ENCODE data around the gene KAT7.
"Not testable (repeated sequence)": the region's sequence is repeated elsewhere in the genome, so short reads cannot be mapped to it uniquely, and the experiment has no call there.

Gene KAT7

GRCh38 chr17:49788478-49789242 lies at the start of gene KAT7:
Gene KAT7 (plus strand): TSS chr17:49788681. CDS start chr17:49788835, 154 bp downstream.
- DNase-seq = peak; percentile 98

DNA sequence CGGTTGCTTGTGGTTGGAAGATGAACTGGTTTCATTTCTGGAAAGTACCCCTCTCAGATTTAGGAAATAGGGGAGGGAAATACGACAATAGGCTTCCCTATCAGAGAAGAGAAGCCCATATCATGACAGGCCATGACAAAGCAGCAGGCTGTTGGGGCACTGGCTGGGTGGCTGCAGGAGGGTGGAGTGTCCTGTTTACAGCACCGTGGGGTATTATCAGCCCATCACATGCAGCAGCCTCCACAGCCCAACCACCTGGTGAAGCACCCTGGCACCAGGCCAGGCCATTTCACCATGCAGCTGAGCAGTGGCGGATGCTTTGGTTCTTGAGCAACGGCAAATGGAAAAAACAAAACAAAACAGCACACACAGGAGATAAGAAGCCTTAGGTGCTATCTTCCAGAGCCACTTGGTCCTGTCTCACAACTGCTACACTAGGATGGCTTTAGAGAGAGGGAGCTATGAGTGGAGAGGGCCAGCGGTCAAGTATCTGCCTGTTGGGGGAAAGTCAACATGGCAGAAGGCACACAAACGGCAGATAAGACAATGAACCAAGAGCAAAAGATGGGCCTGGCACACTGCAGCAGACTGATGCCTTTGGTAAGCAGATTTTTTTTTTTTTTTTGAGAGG lies 48.7 kb upstream of the KAT7 start:
- no peak for DNase-seq

DNA sequence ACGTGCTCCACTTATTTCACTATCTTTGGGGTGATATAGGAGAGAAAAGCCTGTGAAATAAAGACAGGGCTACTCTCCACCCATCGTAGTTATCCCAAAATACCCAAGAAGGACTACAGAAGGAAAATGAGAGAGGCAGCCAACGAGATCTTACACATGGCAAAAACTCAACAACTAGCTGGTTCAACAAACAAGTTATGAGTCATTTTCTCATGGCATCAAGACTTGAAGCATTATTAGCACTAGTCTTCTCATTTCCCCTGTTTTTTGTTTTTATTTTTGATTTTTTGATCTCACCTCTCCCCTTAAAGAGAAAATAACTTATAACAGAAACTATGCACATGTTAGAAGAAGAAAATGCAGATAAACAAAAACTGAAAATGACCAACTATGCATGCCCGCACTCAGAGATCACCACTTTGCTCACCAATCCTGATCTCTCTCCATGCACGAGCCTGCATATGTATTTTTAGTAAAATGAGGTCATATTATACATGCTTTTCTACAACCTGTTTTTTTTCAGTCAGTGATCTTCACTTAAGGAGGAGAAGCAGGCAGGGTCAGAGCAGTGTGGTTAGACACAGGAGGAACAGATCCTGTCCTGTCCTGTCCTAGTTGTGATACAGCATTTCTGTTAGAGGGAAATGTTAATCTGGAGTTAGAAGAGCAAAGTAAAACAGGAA lies 47.3 kb upstream of the KAT7 start:
- no peak for DNase-seq

DNA sequence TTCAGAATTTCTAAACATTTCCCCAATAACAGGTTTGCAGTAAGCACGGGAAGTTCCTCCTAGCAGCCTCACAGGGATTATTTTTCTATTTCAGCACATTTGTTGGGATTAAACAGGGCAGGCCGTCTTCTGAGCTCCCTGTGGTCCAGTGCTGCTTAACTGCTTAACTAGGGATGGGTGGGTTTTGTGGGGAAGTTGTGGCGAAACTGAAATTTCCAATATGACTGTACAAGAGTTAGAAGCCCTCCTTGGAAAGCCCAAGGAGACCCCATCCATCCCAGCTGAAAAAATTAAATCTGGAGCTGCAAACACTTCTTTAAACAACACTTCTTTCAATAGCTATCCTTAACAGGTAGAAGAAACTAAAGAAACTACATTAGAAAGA lies 46.8 kb upstream of the KAT7 start:
- no peak for DNase-seq

DNA sequence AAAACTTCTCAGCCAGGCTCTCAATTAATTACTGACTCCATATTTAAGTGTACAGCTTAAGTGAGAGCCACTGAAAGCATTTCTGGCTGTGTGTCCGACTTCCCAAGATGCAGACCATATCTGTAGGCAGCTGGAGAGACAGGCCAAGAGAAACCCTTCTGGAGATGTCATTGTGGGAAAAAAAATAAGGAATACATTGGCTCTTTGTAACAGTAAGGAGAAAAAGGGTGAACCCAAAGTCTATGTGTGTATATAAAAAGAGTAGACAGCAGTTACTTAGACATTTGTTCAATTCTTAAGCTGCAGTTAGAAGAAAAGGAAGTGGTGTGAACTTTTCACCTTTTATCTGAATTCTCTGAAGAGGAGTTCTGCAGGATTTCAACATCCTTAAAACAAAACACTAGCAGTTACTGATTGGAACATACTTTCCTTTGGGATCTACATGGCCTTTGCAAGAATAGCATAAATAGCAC lies 46.3 kb upstream of the KAT7 start:
- no peak for DNase-seq

DNA sequence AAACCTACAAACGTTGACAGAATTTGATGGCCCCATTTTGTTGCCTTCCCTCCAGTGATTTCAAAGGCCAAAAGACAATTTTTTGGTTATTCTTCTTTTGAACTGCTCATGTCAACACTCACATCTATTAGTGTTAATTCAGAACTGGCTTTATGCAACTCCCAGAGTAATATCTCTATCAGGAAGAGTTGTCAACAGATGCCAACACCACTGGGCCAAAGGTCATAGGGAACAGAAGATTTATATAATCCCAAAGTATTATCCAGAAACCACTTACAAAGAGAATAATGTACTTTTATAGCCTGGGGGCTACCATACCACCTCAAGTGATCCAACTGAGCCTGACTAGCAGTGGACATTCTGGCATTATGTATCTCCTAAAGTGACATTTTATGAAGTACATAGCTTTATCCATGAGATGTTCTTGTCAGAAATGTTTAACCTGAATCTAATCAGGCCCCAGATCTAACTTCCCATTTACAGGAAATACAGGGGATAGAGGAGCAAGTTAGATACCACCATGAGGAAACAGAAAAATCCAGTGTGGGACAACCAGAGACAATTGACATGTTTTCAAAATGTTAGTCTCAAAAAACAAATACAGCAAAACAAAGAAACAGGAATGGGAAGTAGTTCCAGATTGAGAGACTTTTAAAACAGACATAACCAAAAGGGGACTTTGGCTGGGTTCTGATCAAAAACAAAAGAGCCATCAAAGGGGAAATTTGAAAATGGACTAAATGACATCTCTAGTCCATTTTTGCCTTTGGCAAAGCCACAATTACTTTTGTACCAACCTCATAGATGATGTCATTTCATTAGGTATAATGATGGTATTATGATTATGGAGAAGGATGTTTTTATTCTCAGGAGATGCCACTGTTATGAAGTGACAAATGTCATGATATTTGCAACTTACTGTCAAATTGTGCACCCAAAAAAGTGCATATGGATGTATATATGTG lies 43.0 kb upstream of the KAT7 start:
- DNase-seq = no peak

DNA sequence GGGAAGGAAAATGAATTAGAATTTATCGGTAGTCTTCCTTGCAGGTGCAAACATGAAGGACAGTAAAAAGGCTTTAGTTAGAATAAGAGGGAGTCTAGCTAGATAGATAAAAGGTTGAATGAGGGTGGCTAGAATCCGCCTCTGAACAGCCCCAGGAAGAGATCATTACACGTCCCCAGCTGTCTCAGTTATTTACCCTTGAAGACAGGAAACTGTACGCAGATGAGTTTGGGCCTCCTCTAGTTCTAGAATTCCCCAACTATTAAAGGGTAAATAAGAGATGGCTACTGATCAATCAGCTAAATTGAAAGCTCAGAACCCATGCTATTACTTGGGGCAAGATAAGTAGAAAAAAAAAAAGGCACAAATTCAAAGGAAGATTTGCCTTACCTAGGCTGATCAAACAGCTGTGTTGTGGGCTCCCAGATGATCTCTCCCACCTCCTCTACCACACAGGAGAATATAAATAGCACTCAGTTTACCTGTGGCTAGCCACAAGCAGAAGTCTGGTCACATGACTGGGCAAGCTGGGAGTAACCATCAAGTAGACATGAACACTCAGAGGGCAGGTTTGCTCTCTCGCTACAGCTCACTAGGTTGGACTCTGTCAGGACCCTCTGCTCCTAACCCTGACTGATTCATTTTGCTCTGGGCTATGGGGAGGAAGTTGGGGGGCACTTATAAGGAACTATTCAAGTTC lies 41.5 kb upstream of the KAT7 start:
- no peak for DNase-seq

GRCh38 chr17:49747632-49748031 lies 40.8 kb upstream of the KAT7 start:
- no peak for DNase-seq

DNA sequence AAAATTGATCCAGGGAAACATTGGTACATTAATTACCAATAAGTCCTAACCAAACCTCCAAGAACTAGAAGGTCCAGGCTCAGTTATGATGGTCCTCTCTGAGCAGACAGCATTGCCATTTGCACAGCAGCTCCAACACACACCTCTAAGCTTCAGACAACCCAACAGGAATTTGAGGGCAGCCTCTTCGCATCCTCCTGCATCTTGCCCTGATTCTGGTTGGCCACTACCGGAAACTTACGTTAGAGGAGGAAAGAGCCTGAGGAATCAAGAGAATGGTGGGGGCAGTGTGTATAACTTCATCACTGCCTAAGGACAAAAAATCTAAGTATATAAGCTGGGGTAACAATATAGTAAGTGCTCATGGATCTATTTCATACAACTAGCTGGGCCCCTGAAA lies 40.3 kb upstream of the KAT7 start:
- DNase-seq = no peak

- no peak for DNase-seq
Observed at GRCh38 chr17:49748791-49749190, 39.7 kb upstream of the KAT7 start.

DNA sequence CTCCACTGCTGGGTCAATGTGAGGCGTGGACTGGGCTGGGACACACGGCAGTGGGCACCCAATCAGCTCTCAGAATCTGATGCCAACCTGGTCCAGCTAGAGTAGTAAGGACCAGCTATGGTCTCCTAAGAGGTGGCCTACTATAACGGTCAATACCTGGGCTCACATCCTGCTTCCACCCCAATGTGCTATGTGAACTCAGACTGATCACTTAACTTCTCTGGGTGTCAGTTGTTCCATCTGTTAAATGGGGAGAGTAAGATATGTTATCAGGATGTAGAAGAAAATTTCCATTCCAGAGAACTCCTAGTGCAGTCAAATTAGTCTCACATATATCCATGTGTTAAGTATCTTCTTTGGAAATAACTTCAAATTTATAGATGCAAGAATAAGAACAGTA lies 38.8 kb upstream of the KAT7 start:
- no peak for DNase-seq

DNA sequence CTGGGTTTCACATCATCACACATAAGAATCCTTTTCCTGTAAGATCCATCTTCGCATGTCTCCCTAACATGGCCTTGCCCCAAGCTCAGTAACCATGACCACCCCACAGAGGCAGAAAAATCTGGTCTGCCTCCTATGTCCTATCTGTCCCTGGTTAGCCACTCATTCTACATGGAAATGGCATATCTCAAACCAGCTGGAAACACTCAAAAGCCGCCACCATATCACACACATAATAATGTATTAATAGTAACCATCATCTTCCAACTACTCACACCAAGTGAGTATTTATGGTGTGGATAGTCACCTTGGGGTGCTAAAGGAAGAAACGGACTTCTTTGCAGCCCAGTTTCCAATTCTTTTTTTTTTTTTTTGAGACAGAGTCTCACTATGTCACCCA lies 36.0 kb upstream of the KAT7 start:
- DNase-seq = no peak

DNA sequence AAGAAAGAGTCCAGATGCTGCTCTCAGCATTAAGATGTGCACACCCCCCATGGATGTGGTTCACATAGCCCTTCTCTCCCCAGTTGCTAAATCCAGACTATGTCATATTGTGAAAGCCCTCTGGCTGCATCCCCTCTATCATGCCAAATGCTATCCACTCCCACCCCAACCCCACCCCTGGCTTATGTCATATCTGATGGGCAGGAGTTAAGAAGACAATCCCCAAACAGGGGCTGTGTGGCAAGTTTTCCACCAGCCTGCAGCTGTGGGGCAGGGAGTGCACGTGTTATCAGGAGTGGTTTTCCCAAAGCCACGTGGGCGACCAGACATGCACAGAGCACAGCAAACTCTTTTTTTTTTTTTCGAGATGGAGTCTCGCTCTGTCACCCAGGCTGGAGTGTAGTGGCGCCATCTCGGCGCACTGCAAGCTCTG lies 34.5 kb upstream of the KAT7 start:
- DNase-seq = no peak

- DNase-seq = no peak
Observed at GRCh38 chr17:49755663-49756283, 32.7 kb upstream of the KAT7 start.

GRCh38 chr17:49756323-49757150 lies 31.9 kb upstream of the KAT7 start:
- DNase-seq = no peak

- no peak for DNase-seq
Observed at GRCh38 chr17:49757151-49757777, 31.2 kb upstream of the KAT7 start.

- DNase-seq = not testable (repeated sequence)
Observed at GRCh38 chr17:49758464-49759010, 29.9 kb upstream of the KAT7 start.

DNA sequence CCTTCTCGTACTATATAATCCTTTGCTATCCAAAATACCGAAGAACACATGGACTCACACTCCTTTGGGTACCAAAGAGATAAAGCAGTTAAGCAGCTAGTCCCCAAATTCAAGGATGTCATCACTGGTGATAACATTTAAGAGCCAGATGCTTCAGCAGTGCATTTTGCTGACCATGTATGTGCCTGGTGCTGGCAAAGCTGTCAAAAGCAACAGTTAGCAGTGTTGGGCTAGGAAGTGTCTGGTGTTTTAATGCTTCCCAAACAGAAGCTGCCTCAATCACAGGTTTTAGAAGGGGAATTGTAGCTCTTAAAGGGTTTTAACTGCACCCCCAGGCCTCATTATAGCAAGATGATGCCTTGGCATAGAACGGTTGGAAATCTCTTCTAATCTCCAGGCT lies 29.3 kb upstream of the KAT7 start:
- DNase-seq = no peak

DNA sequence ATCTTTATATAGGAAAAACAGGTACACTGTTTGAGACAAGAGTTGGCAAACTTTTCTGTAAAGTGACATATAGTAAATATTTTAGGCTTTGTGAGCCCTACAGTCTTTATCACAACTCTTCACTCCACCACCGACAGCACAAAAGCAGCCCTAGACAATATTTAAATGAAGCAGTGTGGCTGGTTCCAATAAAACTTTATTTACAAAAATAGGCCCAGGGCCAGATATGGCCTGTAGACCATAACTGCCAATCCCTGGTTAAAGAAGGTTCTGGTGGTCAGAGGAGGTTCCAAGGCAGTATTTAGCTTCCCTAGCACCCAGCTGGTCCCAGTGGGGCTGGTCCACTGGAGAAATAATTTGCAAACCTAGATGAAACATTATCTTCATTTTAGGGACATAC lies 28.2 kb upstream of the KAT7 start:
- no peak for DNase-seq

Measured in NCI-H1048 (cell line).